Activated naive CD8-positive, alpha-beta T cell treated with anti-CD3 and anti-CD28 coated beads, Interleukin-2, amount 50 U/mL, for 24 hours (primary cell): ENCODE results near the gene ALDH4A1.

Experiments
- ATAC-seq: fragments of 150-1000 bp; cut with Tn5 transposase; one replicate; pipeline ENCODE4 v1.10.0; 2021
- DNase-seq: peaks from one replicate; pipeline ENCODE4 v3.0.0; 2021
- H3K27ac Mint-ChIP-seq: one replicate; pipeline ENCODE4 v1.8.0; 2021; ENCODE audit warnings: mild to moderate bottlenecking, mixed read lengths
- H3K27me3 Mint-ChIP-seq: one replicate; pipeline ENCODE4 v1.8.0; 2021; ENCODE audit warnings: mixed read lengths
- H3K36me3 Mint-ChIP-seq: one replicate; pipeline ENCODE4 v1.8.0; 2021; ENCODE audit warnings: low read depth, mixed read lengths
- H3K4me1 Mint-ChIP-seq: one replicate; pipeline ENCODE4 v1.8.0; 2021; ENCODE audit warnings: mixed read lengths
- H3K4me3 Mint-ChIP-seq: one replicate; pipeline ENCODE4 v1.8.0; 2021; ENCODE audit warnings: mild to moderate bottlenecking, moderate library complexity, mixed read lengths
- H3K9me3 Mint-ChIP-seq: one replicate; pipeline ENCODE4 v1.8.0; 2021; ENCODE audit warnings: mixed read lengths

ALDH4A1 gene

DNA sequence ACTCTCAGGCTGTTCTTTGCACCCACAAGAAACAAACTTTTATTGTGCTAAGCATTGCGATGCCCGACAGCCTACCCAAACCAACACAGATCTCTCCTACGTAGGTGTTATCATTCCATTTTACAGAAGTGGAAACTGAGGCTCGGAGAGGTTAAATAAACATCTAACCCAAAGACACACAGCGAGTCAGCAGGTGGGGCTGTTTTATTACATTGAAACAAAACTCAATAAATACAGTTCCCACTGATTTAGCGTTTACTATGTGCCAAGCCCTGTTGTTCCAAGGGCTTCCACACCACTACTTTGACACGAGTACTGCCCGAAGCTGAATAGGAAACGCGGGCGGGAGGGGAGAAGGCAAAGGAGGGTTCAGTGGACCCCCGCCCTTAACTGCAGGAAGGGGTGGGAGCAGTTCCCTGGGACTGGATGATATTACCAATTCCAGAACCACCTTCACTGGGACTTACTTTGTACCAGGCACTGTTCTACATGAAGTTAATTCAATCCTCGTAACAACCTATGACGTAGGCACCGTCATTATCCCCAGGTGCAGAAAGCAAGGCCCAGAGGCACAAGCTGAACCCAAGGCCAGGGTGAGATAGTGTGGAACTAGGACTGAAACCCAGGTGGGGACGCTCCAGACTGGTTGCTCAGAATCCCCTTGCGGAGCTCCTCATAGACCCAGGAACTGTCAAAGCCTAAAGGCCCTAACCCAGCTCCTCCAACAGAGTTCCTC is 19.3 kb upstream of the ALDH4A1 start:
- DNase-seq (no peak), ATAC-seq (no peak)
- Mint-ChIP-seq H3K9me3 (no peaks in the 10 kb centered on the region), H3K27ac (no peak overlapping the region), H3K36me3 (peaks cover 4% of the 10 kb centered on the region), H3K4me1 (peaks cover 36% of the 10 kb centered on the region), H3K4me3 (no peak overlapping the region), H3K27me3 (no peaks in the 10 kb centered on the region)

- H3K9me3 Mint-ChIP-seq = no peaks in the 10 kb centered on the region
- H3K36me3 Mint-ChIP-seq = peaks cover 4% of the 10 kb centered on the region
- ATAC-seq = no peak
- no peak overlapping the region for H3K4me3 Mint-ChIP-seq
- H3K27me3 Mint-ChIP-seq = no peaks in the 10 kb centered on the region
- H3K27ac Mint-ChIP-seq = no peak overlapping the region
- no peak for DNase-seq
- H3K4me1 Mint-ChIP-seq = peaks cover 28% of the 10 kb centered on the region
These were observed 18.6 kb upstream of the ALDH4A1 start for GRCh38 chr1:18920931-18921330.

DNA sequence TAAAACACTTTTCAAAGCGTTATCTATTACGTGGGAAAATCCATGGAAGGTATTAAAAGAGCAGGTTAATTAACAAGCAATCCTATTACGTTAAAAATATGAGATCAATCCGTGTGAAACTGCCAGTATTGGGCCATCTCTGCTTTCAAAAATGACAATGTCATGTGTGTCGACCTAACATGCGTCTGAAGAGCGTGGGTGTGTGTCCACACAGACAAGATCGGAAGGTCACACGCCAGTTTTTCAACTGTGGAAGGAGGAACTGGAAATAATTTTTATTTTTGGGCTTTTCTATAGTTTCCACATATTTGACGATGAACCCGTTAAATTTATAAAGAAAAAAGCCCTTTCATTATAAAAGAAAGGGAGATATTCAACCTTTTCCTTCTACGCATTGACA is 17.6 kb upstream of the ALDH4A1 start:
- Mint-ChIP-seq H3K27me3 (no peaks in the 10 kb centered on the region), H3K9me3 (no peaks in the 10 kb centered on the region), H3K27ac (no peak overlapping the region), H3K4me1 (peaks cover 22% of the 10 kb centered on the region), H3K36me3 (peaks cover 1% of the 10 kb centered on the region), H3K4me3 (no peak overlapping the region)
- DNase-seq (no peak), ATAC-seq (no peak)

DNA sequence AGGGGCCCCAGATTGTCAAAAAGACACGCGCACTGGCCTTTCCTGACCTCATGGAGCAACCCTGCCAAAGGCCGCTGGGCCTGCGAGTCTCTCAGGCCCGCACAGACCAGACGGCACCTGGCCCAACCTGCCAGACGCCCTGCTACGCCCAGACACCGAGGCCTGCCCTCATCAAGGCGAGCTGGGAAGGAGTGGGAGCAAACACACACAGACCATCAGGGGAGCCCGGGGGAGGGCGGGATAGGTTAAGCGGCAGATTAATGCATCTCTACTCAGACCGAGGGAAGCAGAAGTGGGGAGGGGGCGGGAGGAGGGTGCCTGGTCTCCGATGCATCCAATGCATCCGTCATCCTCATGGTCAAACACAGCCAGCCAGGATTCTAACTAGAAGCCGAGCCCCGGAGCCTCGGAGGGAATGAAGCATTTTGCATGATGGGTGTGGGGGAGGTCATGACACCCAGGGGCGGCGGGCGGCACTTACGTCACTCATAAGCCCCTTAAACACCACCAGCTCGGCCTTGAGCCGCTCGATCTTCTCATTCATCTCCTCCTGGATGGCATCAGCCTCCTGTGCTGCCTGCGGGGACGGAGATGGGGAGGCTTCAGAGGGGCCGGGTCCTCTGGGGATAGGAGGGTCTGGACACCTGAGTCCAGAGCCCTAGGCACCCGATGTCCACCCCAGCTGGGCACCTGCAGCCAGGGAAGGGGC is 17.0 kb upstream of the ALDH4A1 start:
- no peak overlapping the region for H3K27ac Mint-ChIP-seq
- peaks cover 2% of the 10 kb centered on the region for H3K36me3 Mint-ChIP-seq
- H3K4me3 Mint-ChIP-seq = no peak overlapping the region
- ATAC-seq (no peak), DNase-seq (no peak)
- H3K9me3 Mint-ChIP-seq = no peaks in the 10 kb centered on the region
- no peaks in the 10 kb centered on the region for H3K27me3 Mint-ChIP-seq
- H3K4me1 Mint-ChIP-seq = peaks cover 16% of the 10 kb centered on the region

- Mint-ChIP-seq H3K4me3 (no peak overlapping the region), H3K27me3 (no peaks in the 10 kb centered on the region), H3K9me3 (no peaks in the 10 kb centered on the region), H3K4me1 (peaks cover 7% of the 10 kb centered on the region), H3K27ac (no peak overlapping the region), H3K36me3 (peaks cover 6% of the 10 kb centered on the region)
- ATAC-seq = no peak
- DNase-seq = no peak
These were observed 16.1 kb upstream of the ALDH4A1 start for GRCh38 chr1:18918417-18918816.

GRCh38 chr1:18917071-18917799 is 14.9 kb upstream of the ALDH4A1 start:
- ATAC-seq (no peak), DNase-seq (no peak)
- peaks cover 8% of the 10 kb centered on the region for H3K36me3 Mint-ChIP-seq
- H3K4me3 Mint-ChIP-seq = no peak overlapping the region
- H3K9me3 Mint-ChIP-seq = no peaks in the 10 kb centered on the region
- H3K27ac Mint-ChIP-seq = no peak overlapping the region
- no peaks in the 10 kb centered on the region for H3K27me3 Mint-ChIP-seq
- H3K4me1 Mint-ChIP-seq = peaks cover 5% of the 10 kb centered on the region

- Mint-ChIP-seq H3K4me3 (no peak overlapping the region), H3K27me3 (no peaks in the 10 kb centered on the region), H3K27ac (no peak overlapping the region), H3K9me3 (no peaks in the 10 kb centered on the region), H3K36me3 (peaks cover 17% of the 10 kb centered on the region), H3K4me1 (peaks cover 7% of the 10 kb centered on the region)
- ATAC-seq = no peak
- no peak for DNase-seq
These were observed 13.0 kb upstream of the ALDH4A1 start for GRCh38 chr1:18915341-18915740.

- peak; percentile 85 for DNase-seq
- Mint-ChIP-seq H3K27me3 (no peaks in the 10 kb centered on the region), H3K4me1 (peaks cover 26% of the 10 kb centered on the region), H3K9me3 (peaks cover 6% of the 10 kb centered on the region), H3K36me3 (peaks cover 35% of the 10 kb centered on the region), H3K4me3 (no peak overlapping the region), H3K27ac (peak overlapping the region; percentile 52)
- ATAC-seq = peak; percentile 67
These were observed 10.9 kb upstream of the ALDH4A1 start for GRCh38 chr1:18913065-18913835.

- ATAC-seq (no peak), DNase-seq (no peak)
- peaks cover 31% of the 10 kb centered on the region for H3K4me1 Mint-ChIP-seq
- no peak overlapping the region for H3K27ac Mint-ChIP-seq
- no peaks in the 10 kb centered on the region for H3K27me3 Mint-ChIP-seq
- peaks cover 37% of the 10 kb centered on the region for H3K36me3 Mint-ChIP-seq
- no peak overlapping the region for H3K4me3 Mint-ChIP-seq
- peaks cover 6% of the 10 kb centered on the region for H3K9me3 Mint-ChIP-seq
These were observed 10.2 kb upstream of the ALDH4A1 start for GRCh38 chr1:18912550-18912949.

DNA sequence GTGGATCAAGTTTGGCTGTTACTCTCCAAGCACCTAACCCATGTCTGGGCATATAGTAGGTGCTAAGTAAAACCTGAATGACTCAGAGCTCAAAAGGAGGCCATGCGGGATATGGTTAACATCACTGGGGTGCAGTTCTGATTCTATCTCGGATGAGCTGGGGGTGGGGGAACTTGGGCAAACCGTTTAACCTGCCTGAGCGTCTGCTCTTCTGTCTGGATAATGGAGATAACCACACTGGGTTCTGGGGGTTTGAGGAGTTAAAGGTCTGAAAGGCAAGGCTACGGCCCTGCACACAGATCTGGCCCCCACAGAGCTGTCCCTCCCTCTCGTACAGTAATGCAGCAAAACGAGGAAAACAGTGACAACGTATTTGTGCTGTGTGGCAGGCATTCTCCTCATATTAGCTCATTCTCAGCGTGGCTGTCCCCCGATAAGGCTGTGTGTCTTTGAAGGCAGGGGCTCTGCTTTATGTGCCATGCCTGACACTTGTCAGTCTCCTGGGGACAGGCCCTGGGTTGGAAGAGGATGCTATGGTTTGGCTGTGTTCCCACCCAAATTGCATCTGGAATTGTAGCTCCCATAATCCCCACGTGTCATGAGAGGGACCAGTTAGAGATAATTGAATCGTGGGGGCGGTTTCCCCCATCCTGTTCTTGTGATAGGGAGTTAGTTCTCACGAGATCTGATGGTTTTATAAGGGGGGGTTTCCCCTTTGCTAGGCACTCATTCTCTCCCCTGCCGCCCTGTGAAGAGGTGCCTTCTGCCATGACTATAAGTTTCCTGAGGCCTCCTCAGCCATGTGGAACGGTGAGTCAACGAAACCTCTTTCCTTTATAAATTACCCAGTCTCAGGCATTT is 6.8 kb upstream of the ALDH4A1 start:
- Mint-ChIP-seq H3K36me3 (peaks cover 37% of the 10 kb centered on the region), H3K9me3 (peaks cover 6% of the 10 kb centered on the region), H3K4me1 (peaks cover 36% of the 10 kb centered on the region), H3K27me3 (no peaks in the 10 kb centered on the region), H3K27ac (peak overlapping the region; percentile 78), H3K4me3 (no peak overlapping the region)
- DNase-seq (peak; percentile 42), ATAC-seq (peak; percentile 38)

- peaks cover 43% of the 10 kb centered on the region for H3K4me1 Mint-ChIP-seq
These were observed 5.8 kb upstream of the ALDH4A1 start for GRCh38 chr1:18907917-18908845.

GRCh38 chr1:18907021-18907916 is 4.9 kb upstream of the ALDH4A1 start:
- Mint-ChIP-seq H3K4me3 (no peak overlapping the region), H3K9me3 (peaks cover 6% of the 10 kb centered on the region), H3K27me3 (no peaks in the 10 kb centered on the region), H3K27ac (peak overlapping the region; percentile 78), H3K36me3 (peaks cover 33% of the 10 kb centered on the region), H3K4me1 (peaks cover 42% of the 10 kb centered on the region)
- no peak for ATAC-seq
- peak; percentile 52 for DNase-seq

More at GRCh38 chr1:18907917-18908845, 5.8 kb upstream of the ALDH4A1 start:
- peaks cover 33% of the 10 kb centered on the region for H3K36me3 Mint-ChIP-seq
- H3K27ac Mint-ChIP-seq = peak overlapping the region; percentile 78
- ATAC-seq (no peak), DNase-seq (no peak)
- H3K4me3 Mint-ChIP-seq = no peak overlapping the region
- no peaks in the 10 kb centered on the region for H3K27me3 Mint-ChIP-seq
- peaks cover 6% of the 10 kb centered on the region for H3K9me3 Mint-ChIP-seq
